Hepatocyte (in vitro differentiated cells): Measurements from ENCODE around the gene ADGRA1.

Source experiments
- EZH2 ChIP-seq: fragments of 200-600 bp; sonication (generic); IDR thresholded peaks from 2 replicates; pipeline ENCODE4 v1.6.1; 2016; ENCODE audit warnings: antibody characterized with exemption, mild to moderate bottlenecking, borderline replicate concordance
- EZH2phosphoT487 ChIP-seq: fragments of 200-600 bp; sonication (generic); IDR thresholded peaks from one replicate; pipeline ENCODE4 v1.6.1; 2018; ENCODE audit warnings: antibody characterized with exemption, mild to moderate bottlenecking, low read depth, moderate library complexity; ENCODE audit not compliant: unreplicated experiment, severe bottlenecking
- TF ChIP-seq, protein P1 (sequence below): fragments of 200-600 bp; sonication (generic); IDR thresholded peaks from 2 replicates; pipeline ENCODE4 v1.5.1; 2016; ENCODE audit warnings: antibody characterized with exemption, mild to moderate bottlenecking; ENCODE audit not compliant: poor library complexity

DNA sequence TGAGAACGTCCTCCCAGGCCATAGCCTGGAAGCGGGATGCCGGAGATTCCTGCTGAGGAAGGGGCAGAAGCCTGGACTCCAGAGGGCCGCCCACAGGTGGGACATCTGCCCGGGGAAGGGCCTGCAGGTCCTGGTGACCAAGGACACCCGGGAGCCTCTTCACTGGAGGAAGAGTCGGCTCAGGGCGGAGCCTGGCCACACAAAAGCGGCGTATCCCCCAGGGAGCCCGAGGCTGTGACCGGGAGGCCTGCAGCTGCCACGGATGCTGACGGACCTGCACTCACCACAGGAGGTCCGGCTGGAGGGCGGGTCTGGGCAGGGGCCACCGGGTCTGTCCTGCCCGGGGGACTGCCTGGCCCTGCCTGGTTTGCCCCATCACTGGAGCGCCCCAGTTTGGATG is 15.5 kb upstream of the ADGRA1 start:
- TF ChIP-seq, protein P1, sequence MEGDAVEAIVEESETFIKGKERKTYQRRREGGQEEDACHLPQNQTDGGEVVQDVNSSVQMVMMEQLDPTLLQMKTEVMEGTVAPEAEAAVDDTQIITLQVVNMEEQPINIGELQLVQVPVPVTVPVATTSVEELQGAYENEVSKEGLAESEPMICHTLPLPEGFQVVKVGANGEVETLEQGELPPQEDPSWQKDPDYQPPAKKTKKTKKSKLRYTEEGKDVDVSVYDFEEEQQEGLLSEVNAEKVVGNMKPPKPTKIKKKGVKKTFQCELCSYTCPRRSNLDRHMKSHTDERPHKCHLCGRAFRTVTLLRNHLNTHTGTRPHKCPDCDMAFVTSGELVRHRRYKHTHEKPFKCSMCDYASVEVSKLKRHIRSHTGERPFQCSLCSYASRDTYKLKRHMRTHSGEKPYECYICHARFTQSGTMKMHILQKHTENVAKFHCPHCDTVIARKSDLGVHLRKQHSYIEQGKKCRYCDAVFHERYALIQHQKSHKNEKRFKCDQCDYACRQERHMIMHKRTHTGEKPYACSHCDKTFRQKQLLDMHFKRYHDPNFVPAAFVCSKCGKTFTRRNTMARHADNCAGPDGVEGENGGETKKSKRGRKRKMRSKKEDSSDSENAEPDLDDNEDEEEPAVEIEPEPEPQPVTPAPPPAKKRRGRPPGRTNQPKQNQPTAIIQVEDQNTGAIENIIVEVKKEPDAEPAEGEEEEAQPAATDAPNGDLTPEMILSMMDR: no peak
- TF ChIP-seq EZH2: no peak
- TF ChIP-seq EZH2phosphoT487: no peak
